GM10248 (cell line): Measurements from ENCODE around the gene NKX2-3.

Experiments
- CTCF ChIA-PET: fragments of 300-600 bp; sonication (Branson Sonifier 250); formaldehyde crosslinking; extraction: SDS; loops from one replicate; lab custom pipeline; 2021; ENCODE audit warnings: antibody characterized with exemption; lab: Yijun Ruan, JAX
- POLR2A ChIA-PET: fragments of 350-650 bp; sonication (Branson Sonifier 250); formaldehyde crosslinking; extraction: SDS; loops from one replicate; lab custom pipeline; 2020; ENCODE audit warnings: antibody characterized with exemption; lab: Yijun Ruan, JAX
- DNase-seq: peaks from one replicate; pipeline ENCODE4 v3.0.0; 2012; ENCODE audit errors: extremely low spot score
- CTCF ChIP-seq: IDR thresholded peaks from 2 replicates; pipeline ENCODE4 v1.5.1; 2012; ENCODE audit warnings: mild to moderate bottlenecking, low read depth; ENCODE audit errors: extremely low read depth, missing control alignments, control extremely low read depth

The NKX2-3 gene

GRCh38 chr10:99535764-99536337 lies 3.1 kb downstream of the NKX2-3 start:
- TF ChIP-seq CTCF, result no peak
- POLR2A ChIA-PET, result no interaction called here
- DNase-seq, result no peak
- CTCF ChIA-PET, result interaction anchor here (1.1 to 1.6 kb wide), 3 partner anchors 22 to 77 kb away, joined by 3 read pairs; no protein-coding TSS in a partner anchor

DNA sequence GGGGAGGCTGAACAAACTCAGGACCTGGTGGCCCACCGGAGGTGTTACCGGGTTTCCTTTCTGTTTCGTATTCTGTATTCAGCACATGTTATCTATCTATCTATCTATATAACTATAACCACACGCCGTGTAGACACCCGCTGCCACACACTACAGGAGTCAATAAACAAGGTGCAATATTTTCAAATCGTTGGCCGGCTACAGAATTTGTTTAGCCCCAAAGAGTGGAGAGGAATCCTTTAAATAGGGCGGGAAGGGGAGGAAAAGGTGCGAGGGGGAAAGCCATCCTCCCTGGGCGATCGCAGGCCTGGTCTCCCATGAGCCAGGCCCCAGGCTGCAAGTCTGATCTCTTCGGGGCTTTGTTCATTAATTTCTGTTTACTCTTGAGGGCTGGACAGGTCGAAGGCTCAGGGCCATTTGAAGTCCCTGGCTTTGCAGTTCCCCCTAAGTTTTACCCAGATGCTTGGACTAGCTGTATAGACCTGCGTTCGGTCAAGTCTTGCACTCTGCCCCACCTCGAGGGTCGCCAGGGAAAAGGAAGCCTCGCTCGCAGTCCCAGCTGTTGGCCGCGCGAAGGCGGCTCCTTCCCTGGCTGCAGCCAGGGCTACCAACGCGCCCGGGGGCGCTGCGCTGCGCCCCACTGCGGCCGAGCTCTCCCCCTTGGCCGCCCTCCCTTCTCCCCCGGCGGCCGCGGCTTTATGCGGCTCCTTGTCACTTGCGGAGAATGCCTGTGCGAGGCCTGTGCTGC lies 3.8 kb downstream of the NKX2-3 start:
- peak; percentile 22 for DNase-seq
- no peak for TF ChIP-seq CTCF
- ChIA-PET POLR2A (no interaction called here), CTCF (interaction anchor here (1.6 kb wide), 1 partner anchor 23 kb away, joined by 3 read pairs; no protein-coding TSS in a partner anchor)

GRCh38 chr10:99537086-99537988 lies 4.6 kb downstream of the NKX2-3 start:
- no peak for TF ChIP-seq CTCF
- CTCF ChIA-PET, result interaction anchor here (1.6 kb wide), 1 partner anchor 23 kb away, joined by 4 read pairs; no protein-coding TSS in a partner anchor
- DNase-seq, result no peak
- POLR2A ChIA-PET, result no interaction called here

GRCh38 chr10:99537989-99538917 lies 5.5 kb downstream of the NKX2-3 start:
- TF ChIP-seq CTCF, result no peak
- ChIA-PET CTCF (interaction anchor here (1.6 kb wide), 1 partner anchor 22 kb away, joined by 4 read pairs; no protein-coding TSS in a partner anchor), POLR2A (no interaction called here)
- DNase-seq, result no peak

DNA sequence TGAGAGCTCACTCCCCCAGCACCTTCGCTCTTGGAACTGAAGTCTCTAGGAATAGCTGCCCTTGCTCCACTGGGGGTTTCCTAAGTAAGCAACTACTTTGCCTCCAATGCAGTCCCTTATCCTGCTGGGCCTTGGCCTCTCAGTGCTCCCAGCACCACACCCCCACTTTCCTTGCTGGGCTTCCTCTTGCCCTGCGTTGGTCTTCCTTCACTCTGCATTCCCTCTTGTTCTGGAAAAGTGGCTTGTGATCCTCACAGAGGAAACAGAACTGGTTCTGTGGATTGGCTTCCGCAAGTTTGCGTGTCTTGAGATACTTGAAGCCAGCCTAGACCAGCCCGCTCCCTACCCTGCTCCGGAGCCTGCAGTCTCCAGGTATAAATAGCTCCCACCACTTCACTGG lies 6.4 kb downstream of the NKX2-3 start:
- TF ChIP-seq CTCF, result no peak
- ChIA-PET CTCF (interaction anchor here (1.1 to 1.6 kb wide), 2 partner anchors 21 to 103 kb away, joined by 4 read pairs; no protein-coding TSS in a partner anchor), POLR2A (no interaction called here)
- no peak for DNase-seq

DNA sequence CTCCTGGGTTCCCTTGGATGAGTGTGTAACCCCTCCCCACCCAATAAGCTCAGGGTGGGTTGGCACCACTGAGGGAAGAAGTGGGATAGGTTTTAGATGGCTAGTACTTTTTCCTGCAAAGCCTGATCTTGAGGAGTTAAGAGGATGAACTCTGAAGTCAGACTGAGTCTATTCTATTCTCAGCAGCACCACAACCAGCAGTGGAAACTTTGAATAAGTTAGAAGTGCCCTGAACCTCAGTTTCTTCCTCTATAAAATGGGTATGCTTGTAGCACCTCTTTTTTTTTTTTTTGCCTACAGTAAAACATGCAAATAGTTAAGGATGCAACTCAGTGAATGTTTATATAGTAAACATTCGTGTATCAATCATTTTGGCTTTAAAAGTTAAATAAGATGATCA lies 7.1 kb downstream of the NKX2-3 start:
- no peak for TF ChIP-seq CTCF
- ChIA-PET POLR2A (no interaction called here), CTCF (interaction anchor here (1.1 kb wide), 1 partner anchor 104 kb away, joined by 4 read pairs; no protein-coding TSS in a partner anchor)
- no peak for DNase-seq
